CD14-positive monocyte (primary cell): ENCODE data around the gene ITPRIP. TPM values are rescaled to one million over a fixed set of nuclear protein-coding genes. Genes with fewer than 3 reads are reported as not detected.

Experiments used
- DNase-seq, 3 donors: peaks; one replicate each; pipeline ENCODE4 v3.0.0-alpha.2; 2011 to 2022
- H2AFZ ChIP-seq: 2 replicates; pipeline ENCODE4 v1.6.0; 2012; ENCODE audit warnings: mild to moderate bottlenecking, low read depth, low read length, inconsistent platforms; ENCODE audit not compliant: insufficient read depth, poor library complexity, severe bottlenecking
- H3K27ac ChIP-seq, 2 donors: 1 replicate in 1 of 2; 2 replicates in 1 of 2; pipeline ENCODE4 v1.5.1; 2012 to 2013; ENCODE audit warnings: low read length in 2 of 2, control low read depth in 1 of 2, inconsistent platforms in 1 of 2, low read depth in 1 of 2, mild to moderate bottlenecking in 1 of 2
- H3K27me3 ChIP-seq, 2 donors: one replicate each; pipeline versions ENCODE4 v1.6.0 to v1.6.1; 2011 to 2013; ENCODE audit warnings: low read length in 2 of 2; ENCODE audit not compliant: control insufficient read depth in 2 of 2, insufficient read depth in 2 of 2
- H3K36me3 ChIP-seq, 2 donors: replicated peaks in 1 of 2; 1 replicate in 1 of 2; 2 replicates in 1 of 2; pipeline versions ENCODE4 v1.5.1 to v1.6.1; 2012 to 2013; ENCODE audit warnings: low read length in 2 of 2, control low read depth in 1 of 2, inconsistent platforms in 1 of 2, mild to moderate bottlenecking in 1 of 2; ENCODE audit not compliant: insufficient read depth in 2 of 2, control insufficient read depth in 1 of 2
- H3K4me1 ChIP-seq, 2 donors: 1 replicate in 1 of 2; 2 replicates in 1 of 2; pipeline versions ENCODE4 v1.5.1 to v1.6.1; 2012 to 2013; ENCODE audit warnings: low read length in 2 of 2, control low read depth in 1 of 2, inconsistent platforms in 1 of 2, mild to moderate bottlenecking in 1 of 2, moderate library complexity in 1 of 2; ENCODE audit not compliant: insufficient read depth in 2 of 2, control insufficient read depth in 1 of 2
- H3K4me2 ChIP-seq: replicated peaks from 2 replicates; pipeline ENCODE3; 2012; ENCODE audit warnings: low read length, moderate library complexity, mild to moderate bottlenecking; ENCODE audit not compliant: poor library complexity, severe bottlenecking; ENCODE audit errors: extremely low read depth
- H3K4me3 ChIP-seq, 3 experiments: fragments of 200-600 bp in 1 of 3; sonication (generic) in 1 of 3; replicated peaks in 1 of 3; 1 replicate in 2 of 3; 2 replicates in 1 of 3; pipeline ENCODE4 v1.5.1; 2011 to 2013; ENCODE audit warnings: low read length in 3 of 3, mild to moderate bottlenecking in 3 of 3, control low read depth in 2 of 3, low read depth in 2 of 3, inconsistent platforms in 1 of 3, moderate library complexity in 1 of 3
- H3K79me2 ChIP-seq: 2 replicates; pipeline ENCODE4 v1.6.0; 2012; ENCODE audit warnings: mild to moderate bottlenecking, control low read depth, inconsistent platforms, low read length, moderate library complexity; ENCODE audit not compliant: insufficient read depth
- H3K9ac ChIP-seq: 2 replicates; pipeline ENCODE4 v1.6.0; 2017; ENCODE audit warnings: low read length, mild to moderate bottlenecking; ENCODE audit not compliant: insufficient read depth, poor library complexity, severe bottlenecking
- H3K9me3 ChIP-seq, 2 donors: replicated peaks in 1 of 2; 1 replicate in 1 of 2; 2 replicates in 1 of 2; pipeline versions ENCODE4 v1.5.1 to v1.6.1; 2012 to 2013; ENCODE audit warnings: low read length in 2 of 2, control low read depth in 1 of 2; ENCODE audit not compliant: control insufficient read depth in 1 of 2, insufficient read depth in 1 of 2
- H4K20me1 ChIP-seq: 2 replicates; pipeline ENCODE4 v1.6.0; 2012; ENCODE audit warnings: mild to moderate bottlenecking, low read length, control low read depth, moderate library complexity; ENCODE audit not compliant: insufficient read depth
- H3K27ac Mint-ChIP-seq, 7 donors: one replicate each; pipeline ENCODE4 v1.8.0; 2020; ENCODE audit warnings: mild to moderate bottlenecking in 7 of 7, mixed read lengths in 7 of 7, moderate library complexity in 6 of 7, inconsistent platforms in 2 of 7
- H3K27me3 Mint-ChIP-seq, 3 donors: one replicate each; pipeline ENCODE4 v1.8.0; 2021 to 2022; ENCODE audit warnings: low read depth in 3 of 3, mild to moderate bottlenecking in 3 of 3, mixed read lengths in 3 of 3, moderate library complexity in 3 of 3, inconsistent platforms in 1 of 3
- H3K36me3 Mint-ChIP-seq, 2 donors: one replicate each; pipeline ENCODE4 v1.8.0; 2020; ENCODE audit warnings: mixed read lengths in 2 of 2, inconsistent platforms in 1 of 2, mild to moderate bottlenecking in 1 of 2
- H3K4me1 Mint-ChIP-seq: one replicate; pipeline ENCODE4 v1.8.0; 2020; ENCODE audit warnings: mild to moderate bottlenecking, mixed read lengths
- H3K4me3 Mint-ChIP-seq, 2 donors: one replicate each; pipeline ENCODE4 v1.8.0; 2020; ENCODE audit warnings: mild to moderate bottlenecking in 2 of 2, mixed read lengths in 2 of 2, moderate library complexity in 1 of 2
- H3K9me3 Mint-ChIP-seq, 7 donors: one replicate each; pipeline ENCODE4 v1.8.0; 2020 to 2022; ENCODE audit warnings: mixed read lengths in 7 of 7, mild to moderate bottlenecking in 6 of 7, moderate library complexity in 6 of 7, inconsistent platforms in 2 of 7
- CTCF ChIP-seq: fragments of 200-600 bp; IDR thresholded peaks from one replicate; pipeline ENCODE4 v1.8.0; 2022; ENCODE audit warnings: antibody characterized with exemption, mild to moderate bottlenecking
- WGBS: methylation state at CpG from one replicate; pipeline ENCODE4 v1.1.5; 2013; ENCODE audit warnings: missing lambda C conversion rate; ENCODE audit not compliant: insufficient coverage; 5-methylcytosine and 5-hydroxymethylcytosine counted together
- intact Hi-C, 2 donors: fragments of 100-400 bp; cut with micrococcal nuclease; formaldehyde crosslinking; loops; one replicate each; pipeline versions ENCODE4 v1.15.0 to v1.15.1; 2023
- polyA plus RNA-seq, 3 donors: library from polyadenylated mRNA; depleted of rRNA in 1 of 3; unstranded in 2 of 3; stranded (reverse) in 1 of 3; fragments of 300-500 nt in 2 of 3; fragments of >200 nt in 1 of 3; fragmentation: Illumina TruSeq in 2 of 3; gene quantifications; 1 replicate in 2 of 3; 2 replicates in 1 of 3; pipeline ENCODE4 v1.2.3, GENCODE V29; 2012 to 2021

Gene ITPRIP
- polyA plus RNA-seq, 3 donors = 27.5 to 76.6 (median 35.7) TPM

GRCh38 chr10:104318810-104319741 lies 19.2 kb downstream of the ITPRIP start:
- Histone ChIP-seq H4K20me1 (peaks cover 100% of the 10 kb centered on the region), H2AFZ (no peak overlapping the region), H3K4me1 (peaks cover 57 to 65% of the 10 kb centered on the region in 2 donors), H3K9me3 (no peaks in the 10 kb centered on the region), H3K9ac (no peak overlapping the region), H3K36me3 (peaks cover 23 to 43% of the 10 kb centered on the region in 2 donors), H3K4me3 (no peak overlapping the region), H3K27ac (peak overlapping the region; percentile 14 to 39), H3K27me3 (no peaks in the 10 kb centered on the region), H3K4me2 (peak overlapping the region; percentile 26), H3K79me2 (peaks cover 100% of the 10 kb centered on the region)
- no peak for TF ChIP-seq CTCF
- DNase-seq = peak in 1 of 3 donors; percentile 40
- Mint-ChIP-seq H3K4me3 (peak overlapping the region in 1 of 2 donors; percentile 35), H3K36me3 (peaks cover 45 to 73% of the 10 kb centered on the region in 2 donors), H3K27ac (peak overlapping the region; percentile 67 to 87 (median 79)), H3K4me1 (peaks cover 70% of the 10 kb centered on the region), H3K27me3 (peaks cover 0 to 1% (median 0%) of the 10 kb centered on the region in 3 donors), H3K9me3 (peaks cover 0 to 2% (median 0%) of the 10 kb centered on the region in 7 donors)
- intact Hi-C loops = no loop called here
- 74% methylated on average over 14 of the region's 19 CpGs for WGBS

- peaks cover 100% of the 10 kb centered on the region for H4K20me1 ChIP-seq
- H3K79me2 ChIP-seq = peaks cover 100% of the 10 kb centered on the region
Observed at GRCh38 chr10:104318326-104318725, 19.9 kb downstream of the ITPRIP start.

More at GRCh38 chr10:104318326-104318725, 19.9 kb downstream of the ITPRIP start:
- H3K27me3 ChIP-seq = no peaks in the 10 kb centered on the region
- intact Hi-C loops = no loop called here
- H3K9me3 Mint-ChIP-seq = peaks cover 0 to 2% (median 0%) of the 10 kb centered on the region in 7 donors
- H3K27ac ChIP-seq = peak overlapping the region in 1 of 2 donors; percentile 39
- H3K4me2 ChIP-seq = no peak overlapping the region
- TF ChIP-seq CTCF = no peak
- H3K27ac Mint-ChIP-seq = peak overlapping the region in 4 of 7 donors; percentile 12 to 86 (median 37)
- H3K4me1 Mint-ChIP-seq = peaks cover 62% of the 10 kb centered on the region
- H3K36me3 ChIP-seq = peaks cover 31 to 51% of the 10 kb centered on the region in 2 donors
- H3K9ac ChIP-seq = no peak overlapping the region
- no peak for DNase-seq
- H3K4me1 ChIP-seq = peaks cover 50 to 57% of the 10 kb centered on the region in 2 donors
- no peak overlapping the region for H2AFZ ChIP-seq
- no peak overlapping the region for H3K4me3 Mint-ChIP-seq
- peaks cover 0 to 1% (median 0%) of the 10 kb centered on the region in 3 donors for H3K27me3 Mint-ChIP-seq
- 84% methylated on average over 3 of the region's 5 CpGs for whole genome bisulfite sequencing
- no peak overlapping the region for H3K4me3 ChIP-seq
- H3K36me3 Mint-ChIP-seq = peaks cover 49 to 77% of the 10 kb centered on the region in 2 donors
- no peaks in the 10 kb centered on the region for H3K9me3 ChIP-seq
